ENCODE results near the gene TFF1.

The TFF1 gene

GRCh38 chr21:42381347-42381984, 15.1 kb upstream of the TFF1 start:
- Mint-ChIP-seq H3K9me3 (peaks cover 14% of the 10 kb centered on the region), H3K27me3 (ENCODE audit: low read depth) (no peaks in the 10 kb centered on the region), H3K27ac (no peak overlapping the region), H3K4me1 (ENCODE audit: low read depth) (peaks cover 12% of the 10 kb centered on the region), H3K4me3 (no peak overlapping the region), H3K36me3 (ENCODE audit: low read depth) (peaks cover 22% of the 10 kb centered on the region)

GRCh38 chr21:42379426-42380215, 13.3 kb upstream of the TFF1 start:
- peaks cover 5% of the 10 kb centered on the region for H3K4me1 Mint-ChIP-seq (ENCODE audit: low read depth)
- H3K36me3 Mint-ChIP-seq (ENCODE audit: low read depth) = peaks cover 17% of the 10 kb centered on the region
- H3K4me3 Mint-ChIP-seq = no peak overlapping the region
- H3K27me3 Mint-ChIP-seq (ENCODE audit: low read depth) = no peaks in the 10 kb centered on the region
- peaks cover 14% of the 10 kb centered on the region for H3K9me3 Mint-ChIP-seq
- no peak overlapping the region for H3K27ac Mint-ChIP-seq

GRCh38 chr21:42378418-42378817, 12.1 kb upstream of the TFF1 start:
- no peaks in the 10 kb centered on the region for H3K27me3 Mint-ChIP-seq (ENCODE audit: low read depth)
- peaks cover 6% of the 10 kb centered on the region for H3K4me1 Mint-ChIP-seq (ENCODE audit: low read depth)
- peaks cover 17% of the 10 kb centered on the region for H3K36me3 Mint-ChIP-seq (ENCODE audit: low read depth)
- peaks cover 14% of the 10 kb centered on the region for H3K9me3 Mint-ChIP-seq
- no peak overlapping the region for H3K4me3 Mint-ChIP-seq
- H3K27ac Mint-ChIP-seq = no peak overlapping the region

GRCh38 chr21:42377951-42378340, 11.6 kb upstream of the TFF1 start:
- peak overlapping the region; percentile 41 for H3K27ac Mint-ChIP-seq
- H3K4me3 Mint-ChIP-seq = no peak overlapping the region
- H3K4me1 Mint-ChIP-seq (ENCODE audit: low read depth) = peaks cover 11% of the 10 kb centered on the region
- peaks cover 17% of the 10 kb centered on the region for H3K36me3 Mint-ChIP-seq (ENCODE audit: low read depth)
- peaks cover 14% of the 10 kb centered on the region for H3K9me3 Mint-ChIP-seq
- H3K27me3 Mint-ChIP-seq (ENCODE audit: low read depth) = no peaks in the 10 kb centered on the region

- Mint-ChIP-seq H3K4me1 (ENCODE audit: low read depth) (peaks cover 10% of the 10 kb centered on the region), H3K27me3 (ENCODE audit: low read depth) (no peaks in the 10 kb centered on the region), H3K9me3 (peaks cover 11% of the 10 kb centered on the region), H3K4me3 (no peak overlapping the region), H3K36me3 (ENCODE audit: low read depth) (peaks cover 13% of the 10 kb centered on the region), H3K27ac (peak overlapping the region; percentile 41)
Measured at GRCh38 chr21:42377211-42377950, 11.0 kb upstream of the TFF1 start.

- H3K4me3 Mint-ChIP-seq = no peak overlapping the region
- H3K9me3 Mint-ChIP-seq = peaks cover 1% of the 10 kb centered on the region
- no peak overlapping the region for H3K27ac Mint-ChIP-seq
- H3K4me1 Mint-ChIP-seq (ENCODE audit: low read depth) = peaks cover 8% of the 10 kb centered on the region
- no peaks in the 10 kb centered on the region for H3K27me3 Mint-ChIP-seq (ENCODE audit: low read depth)
- H3K36me3 Mint-ChIP-seq (ENCODE audit: low read depth) = peaks cover 4% of the 10 kb centered on the region
Measured at GRCh38 chr21:42376338-42376982, 10.1 kb upstream of the TFF1 start.

GRCh38 chr21:42375966-42376337, 9.6 kb upstream of the TFF1 start:
- H3K27me3 Mint-ChIP-seq (ENCODE audit: low read depth) = no peaks in the 10 kb centered on the region
- peaks cover 7% of the 10 kb centered on the region for H3K4me1 Mint-ChIP-seq (ENCODE audit: low read depth)
- peaks cover 3% of the 10 kb centered on the region for H3K36me3 Mint-ChIP-seq (ENCODE audit: low read depth)
- no peak overlapping the region for H3K27ac Mint-ChIP-seq
- no peak overlapping the region for H3K4me3 Mint-ChIP-seq
- no peaks in the 10 kb centered on the region for H3K9me3 Mint-ChIP-seq

GRCh38 chr21:42375506-42375905, 9.2 kb upstream of the TFF1 start:
- Mint-ChIP-seq H3K27ac (peak overlapping the region; percentile 45), H3K4me3 (no peak overlapping the region), H3K9me3 (no peaks in the 10 kb centered on the region), H3K4me1 (ENCODE audit: low read depth) (peaks cover 9% of the 10 kb centered on the region), H3K27me3 (ENCODE audit: low read depth) (no peaks in the 10 kb centered on the region), H3K36me3 (ENCODE audit: low read depth) (peaks cover 3% of the 10 kb centered on the region)

GRCh38 chr21:42374864-42375499, 8.6 kb upstream of the TFF1 start:
- peaks cover 3% of the 10 kb centered on the region for H3K36me3 Mint-ChIP-seq (ENCODE audit: low read depth)
- H3K27me3 Mint-ChIP-seq (ENCODE audit: low read depth) = no peaks in the 10 kb centered on the region
- H3K9me3 Mint-ChIP-seq = no peaks in the 10 kb centered on the region
- H3K27ac Mint-ChIP-seq = peak overlapping the region; percentile 45
- H3K4me3 Mint-ChIP-seq = no peak overlapping the region
- peaks cover 9% of the 10 kb centered on the region for H3K4me1 Mint-ChIP-seq (ENCODE audit: low read depth)

GRCh38 chr21:42374457-42374856, 8.1 kb upstream of the TFF1 start:
- Mint-ChIP-seq H3K4me1 (ENCODE audit: low read depth) (peaks cover 9% of the 10 kb centered on the region), H3K27me3 (ENCODE audit: low read depth) (no peaks in the 10 kb centered on the region), H3K9me3 (no peaks in the 10 kb centered on the region), H3K4me3 (no peak overlapping the region), H3K36me3 (ENCODE audit: low read depth) (peaks cover 2% of the 10 kb centered on the region), H3K27ac (peak overlapping the region; percentile 17)

- no peaks in the 10 kb centered on the region for H3K27me3 Mint-ChIP-seq (ENCODE audit: low read depth)
- H3K4me3 Mint-ChIP-seq = no peak overlapping the region
- H3K27ac Mint-ChIP-seq = peak overlapping the region; percentile 17
- peaks cover 9% of the 10 kb centered on the region for H3K4me1 Mint-ChIP-seq (ENCODE audit: low read depth)
- H3K9me3 Mint-ChIP-seq = no peaks in the 10 kb centered on the region
- H3K36me3 Mint-ChIP-seq (ENCODE audit: low read depth) = peaks cover 1% of the 10 kb centered on the region
Measured at GRCh38 chr21:42373908-42374455, 7.6 kb upstream of the TFF1 start.

GRCh38 chr21:42373196-42373907, 7.0 kb upstream of the TFF1 start:
- H3K4me3 Mint-ChIP-seq = no peak overlapping the region
- peaks cover 1% of the 10 kb centered on the region for H3K36me3 Mint-ChIP-seq (ENCODE audit: low read depth)
- H3K4me1 Mint-ChIP-seq (ENCODE audit: low read depth) = peaks cover 9% of the 10 kb centered on the region
- no peaks in the 10 kb centered on the region for H3K27me3 Mint-ChIP-seq (ENCODE audit: low read depth)
- no peak overlapping the region for H3K27ac Mint-ChIP-seq
- H3K9me3 Mint-ChIP-seq = no peaks in the 10 kb centered on the region

- Mint-ChIP-seq H3K4me3 (no peak overlapping the region), H3K27me3 (ENCODE audit: low read depth) (no peaks in the 10 kb centered on the region), H3K9me3 (no peaks in the 10 kb centered on the region), H3K4me1 (ENCODE audit: low read depth) (peaks cover 11% of the 10 kb centered on the region), H3K36me3 (ENCODE audit: low read depth) (no peaks in the 10 kb centered on the region), H3K27ac (no peak overlapping the region)
Measured at GRCh38 chr21:42370894-42371654, 4.7 kb upstream of the TFF1 start.
